ENCODE measurements around the gene TTC3. TPM values are rescaled to one million over a fixed set of nuclear protein-coding genes. Genes with fewer than 3 reads are reported as not detected.

The TTC3 gene
- total and polyA plus RNA-seq, 9 of the 15 experiments (the other 6 are each of a cell fraction or from before 2014, with no cell fraction given), result 17.5 to 92.0 (median 59.5) TPM

DNA sequence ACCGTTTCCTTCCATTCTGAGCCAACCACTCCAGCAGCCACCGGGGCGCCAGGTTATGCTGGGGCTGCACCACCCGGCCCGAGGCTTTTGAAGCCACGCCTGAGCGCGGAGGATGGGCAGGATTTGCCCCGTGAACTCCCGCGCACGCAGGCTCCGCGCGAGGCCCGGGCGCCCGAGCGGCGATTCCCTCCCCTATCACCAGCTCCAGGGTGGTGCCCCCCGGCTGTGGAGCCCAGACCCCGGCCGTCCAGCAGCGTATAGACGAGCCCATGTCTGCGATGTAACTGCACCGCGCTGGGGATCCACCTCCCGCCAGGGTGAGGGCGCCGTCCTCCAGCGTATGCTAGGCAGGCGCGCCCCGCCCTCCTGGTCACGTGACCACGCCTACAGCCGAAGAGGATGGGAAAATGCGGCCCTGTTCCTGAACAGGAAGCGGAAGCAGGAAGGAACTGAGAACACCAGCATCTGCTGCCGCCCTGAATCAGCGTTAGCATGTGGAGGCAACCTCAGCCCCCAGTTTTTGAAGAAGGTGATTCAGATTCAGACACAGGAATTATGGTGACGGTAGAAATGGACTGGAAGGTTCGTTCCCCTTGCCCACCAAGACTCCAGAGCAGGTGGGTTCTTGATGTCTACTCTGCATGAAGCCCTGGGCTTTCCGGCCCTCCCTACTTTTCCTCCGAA is 148.1 kb downstream of the TTC3 start (continued):
- TF ChIP-seq ZNF174 (CRISPR knock-in tag; IDR thresholded peaks at IDR 0.05), result no peak
- TF ChIP-seq, protein P1, sequence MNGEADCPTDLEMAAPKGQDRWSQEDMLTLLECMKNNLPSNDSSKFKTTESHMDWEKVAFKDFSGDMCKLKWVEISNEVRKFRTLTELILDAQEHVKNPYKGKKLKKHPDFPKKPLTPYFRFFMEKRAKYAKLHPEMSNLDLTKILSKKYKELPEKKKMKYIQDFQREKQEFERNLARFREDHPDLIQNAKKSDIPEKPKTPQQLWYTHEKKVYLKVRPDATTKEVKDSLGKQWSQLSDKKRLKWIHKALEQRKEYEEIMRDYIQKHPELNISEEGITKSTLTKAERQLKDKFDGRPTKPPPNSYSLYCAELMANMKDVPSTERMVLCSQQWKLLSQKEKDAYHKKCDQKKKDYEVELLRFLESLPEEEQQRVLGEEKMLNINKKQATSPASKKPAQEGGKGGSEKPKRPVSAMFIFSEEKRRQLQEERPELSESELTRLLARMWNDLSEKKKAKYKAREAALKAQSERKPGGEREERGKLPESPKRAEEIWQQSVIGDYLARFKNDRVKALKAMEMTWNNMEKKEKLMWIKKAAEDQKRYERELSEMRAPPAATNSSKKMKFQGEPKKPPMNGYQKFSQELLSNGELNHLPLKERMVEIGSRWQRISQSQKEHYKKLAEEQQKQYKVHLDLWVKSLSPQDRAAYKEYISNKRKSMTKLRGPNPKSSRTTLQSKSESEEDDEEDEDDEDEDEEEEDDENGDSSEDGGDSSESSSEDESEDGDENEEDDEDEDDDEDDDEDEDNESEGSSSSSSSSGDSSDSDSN (IDR thresholded peaks at IDR 0.05; ENCODE audit: borderline replicate concordance in 1 of 2, low read depth in 2 of 2, low read length in 2 of 2), result no peak
- peak; percentile 65 for TF ChIP-seq KLF16 (IDR thresholded peaks at IDR 0.05)
- TF ChIP-seq ZNF408 (CRISPR knock-in tag; IDR thresholded peaks at IDR 0.05; ENCODE audit: low read depth), result no peak
- no peak for TF ChIP-seq FOXA1 (IDR thresholded peaks at IDR 0.05; ENCODE audit: borderline replicate concordance)
- 0 out of 2 replicates have a peak, but pooled peaks have one; percentile 44 for TF ChIP-seq ZNF589 (CRISPR knock-in tag; IDR thresholded peaks at IDR 0.05; ENCODE audit: low read depth)
- TF ChIP-seq PCBP1 (IDR thresholded peaks at IDR 0.05; ENCODE audit: low read depth, low read length, poor library complexity, severe bottlenecking), result peak; percentile 33
- peak; percentile 11 for TF ChIP-seq ZFP36 (IDR thresholded peaks at IDR 0.05; ENCODE audit: low read depth, low read length, partially characterized antibody)
- TF ChIP-seq HMGXB4 (CRISPR knock-in tag; IDR thresholded peaks at IDR 0.05), result no peak
- no peak for TF ChIP-seq SRSF3 (IDR thresholded peaks at IDR 0.05; ENCODE audit: insufficient read depth, low read length)
- TF ChIP-seq, protein P2, sequence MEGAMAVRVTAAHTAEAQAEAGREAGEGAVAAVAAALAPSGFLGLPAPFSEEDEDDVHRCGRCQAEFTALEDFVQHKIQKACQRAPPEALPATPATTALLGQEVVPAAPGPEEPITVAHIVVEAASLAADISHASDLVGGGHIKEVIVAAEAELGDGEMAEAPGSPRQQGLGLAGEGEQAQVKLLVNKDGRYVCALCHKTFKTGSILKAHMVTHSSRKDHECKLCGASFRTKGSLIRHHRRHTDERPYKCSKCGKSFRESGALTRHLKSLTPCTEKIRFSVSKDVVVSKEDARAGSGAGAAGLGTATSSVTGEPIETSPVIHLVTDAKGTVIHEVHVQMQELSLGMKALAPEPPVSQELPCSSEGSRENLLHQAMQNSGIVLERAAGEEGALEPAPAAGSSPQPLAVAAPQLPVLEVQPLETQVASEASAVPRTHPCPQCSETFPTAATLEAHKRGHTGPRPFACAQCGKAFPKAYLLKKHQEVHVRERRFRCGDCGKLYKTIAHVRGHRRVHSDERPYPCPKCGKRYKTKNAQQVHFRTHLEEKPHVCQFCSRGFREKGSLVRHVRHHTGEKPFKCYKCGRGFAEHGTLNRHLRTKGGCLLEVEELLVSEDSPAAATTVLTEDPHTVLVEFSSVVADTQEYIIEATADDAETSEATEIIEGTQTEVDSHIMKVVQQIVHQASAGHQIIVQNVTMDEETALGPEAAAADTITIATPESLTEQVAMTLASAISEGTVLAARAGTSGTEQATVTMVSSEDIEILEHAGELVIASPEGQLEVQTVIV (CRISPR knock-in tag; IDR thresholded peaks at IDR 0.05; ENCODE audit: borderline replicate concordance), result no peak
- peak; percentile 73 for TF ChIP-seq MYC (IDR thresholded peaks at IDR 0.05; ENCODE audit: low read depth, low read length)
- TF ChIP-seq MYC (CRISPR knock-in tag; IDR thresholded peaks at IDR 0.05; ENCODE audit: borderline replicate concordance, low read depth), result no peak
- TF ChIP-seq, protein P3, sequence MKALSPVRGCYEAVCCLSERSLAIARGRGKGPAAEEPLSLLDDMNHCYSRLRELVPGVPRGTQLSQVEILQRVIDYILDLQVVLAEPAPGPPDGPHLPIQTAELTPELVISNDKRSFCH (CRISPR knock-in tag; IDR thresholded peaks at IDR 0.05), result no peak
- TF ChIP-seq, protein P3 (tag; IDR thresholded peaks at IDR 0.05), result 0 out of 2 replicates have a peak, but pooled peaks have one; percentile 21
